ENCODE measurements around the gene SCNN1B.
"Not testable (repeated sequence)": the region's sequence is repeated elsewhere in the genome, so short reads cannot be mapped to it uniquely, and the experiment has no call there.

The SCNN1B gene

DNA sequence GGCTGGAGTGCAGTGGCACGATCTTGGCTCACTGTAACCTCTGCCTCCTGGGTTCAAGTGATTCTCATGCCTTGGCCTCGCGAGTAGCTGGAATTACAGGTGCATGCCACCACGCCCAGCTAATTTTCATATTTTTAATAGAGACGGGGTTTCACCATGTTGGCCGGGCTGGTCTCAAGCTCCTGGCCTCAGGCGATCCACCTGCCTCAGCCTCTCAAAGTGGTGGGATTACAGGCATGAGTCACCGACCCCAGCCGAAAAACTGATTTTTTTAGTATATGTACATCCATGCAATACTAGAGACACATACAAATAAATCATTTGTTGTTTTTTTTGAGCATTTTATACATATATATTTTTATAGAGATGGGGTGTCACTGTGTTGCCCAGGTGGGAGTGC, 79.6 kb downstream of the SCNN1B start:
- DNase-seq = not testable (repeated sequence)

DNA sequence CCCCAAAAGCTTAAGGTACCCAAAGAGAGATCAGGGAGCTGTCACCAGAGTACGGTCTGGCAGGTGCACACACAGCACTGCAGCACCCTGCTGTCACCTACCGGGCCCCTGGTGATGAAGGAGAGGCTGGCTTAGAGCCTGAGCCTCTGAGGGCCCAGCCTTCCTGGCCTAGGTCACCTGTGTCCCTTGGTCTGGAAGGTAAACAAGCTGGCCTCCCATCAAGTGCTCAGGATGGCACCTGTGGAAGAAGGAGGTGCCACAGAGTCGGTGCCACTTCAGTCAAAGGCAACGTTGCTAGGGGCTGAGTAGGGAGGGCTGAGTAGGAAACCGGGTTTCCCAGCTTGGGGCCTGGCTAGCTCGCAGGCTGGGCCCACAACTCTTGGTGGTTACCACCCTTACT, 80.2 kb downstream of the SCNN1B start:
- no peak for DNase-seq

DNA sequence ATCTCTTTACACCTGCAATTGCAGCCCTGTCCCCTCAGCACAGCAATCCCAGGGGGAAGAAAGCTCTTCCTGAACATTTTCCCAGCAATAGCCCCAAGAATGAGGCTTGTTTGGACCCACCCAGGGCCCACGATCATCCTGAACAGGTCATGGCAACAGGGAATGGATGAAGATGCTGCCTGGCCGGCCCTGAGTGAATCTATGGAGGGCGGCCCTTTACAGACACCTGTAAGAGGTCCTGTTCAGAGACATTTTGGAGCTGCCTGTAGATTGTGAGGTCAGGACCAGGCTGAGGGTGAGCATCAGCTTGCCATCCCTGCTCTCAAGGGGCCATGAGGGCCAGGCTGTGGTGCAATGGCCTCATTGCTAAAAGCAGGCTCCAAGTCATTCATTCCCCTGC, 81.8 kb downstream of the SCNN1B start:
- no peak for DNase-seq

DNA sequence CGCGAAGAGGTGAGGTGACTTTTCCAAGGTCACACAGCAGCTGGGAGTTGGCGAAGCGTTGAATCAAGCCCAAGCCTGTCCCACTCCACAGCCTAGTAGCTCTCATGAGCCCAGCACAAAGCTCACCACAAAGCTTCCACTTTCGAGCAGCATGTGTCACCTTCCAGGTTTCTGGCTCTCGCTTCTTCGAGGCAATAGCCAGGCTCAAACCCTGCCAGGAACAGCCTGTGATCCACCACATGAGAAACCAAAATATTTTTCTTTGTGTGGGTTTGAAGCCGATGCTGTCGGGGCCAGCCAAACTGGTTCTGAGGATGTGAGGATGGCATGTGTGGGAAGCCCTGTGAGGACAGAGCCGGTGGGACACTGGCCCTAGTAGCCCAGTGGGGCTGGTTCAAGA, 82.8 kb downstream of the SCNN1B start:
- DNase-seq = no peak

DNA sequence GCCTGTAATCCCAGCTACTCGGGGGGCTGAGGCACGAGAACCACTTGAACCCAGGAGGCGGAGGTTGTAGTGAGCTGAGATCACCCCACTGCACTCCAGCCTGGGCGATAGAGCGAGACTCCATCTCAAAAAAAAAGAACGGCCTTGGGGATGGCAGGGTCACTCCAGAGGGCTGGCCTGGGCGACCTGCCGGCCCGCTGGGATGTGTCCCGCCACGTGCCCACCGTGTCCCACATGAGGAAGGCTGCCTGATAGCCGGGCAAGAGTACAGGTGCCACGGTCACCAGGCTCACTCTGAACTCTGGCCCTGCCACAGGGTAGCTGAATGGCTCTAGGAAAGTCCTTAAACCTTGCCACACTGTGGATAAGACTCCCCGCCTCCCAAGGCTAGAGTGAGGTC, 83.3 kb downstream of the SCNN1B start:
- no peak for DNase-seq

DNA sequence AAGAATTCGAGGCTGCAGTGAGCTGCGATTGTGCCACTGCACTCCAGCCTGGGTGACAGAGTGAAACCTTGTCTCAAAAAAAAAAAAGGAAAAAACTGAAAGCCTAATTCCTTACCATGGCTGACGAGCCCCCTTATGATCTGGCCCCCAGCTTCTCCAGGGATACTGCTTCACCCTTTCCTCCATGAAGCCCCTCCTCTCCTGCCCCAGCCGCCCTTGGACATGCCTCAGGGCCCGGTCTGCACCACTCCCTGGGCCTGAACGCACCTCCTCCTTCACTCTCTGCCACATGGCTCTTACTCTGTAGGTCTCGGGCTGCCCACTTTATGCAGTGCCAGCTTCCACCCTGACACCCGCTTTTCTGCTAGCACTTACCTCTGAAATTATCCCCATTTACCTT, 85.6 kb downstream of the SCNN1B start:
- DNase-seq = no peak

DNA sequence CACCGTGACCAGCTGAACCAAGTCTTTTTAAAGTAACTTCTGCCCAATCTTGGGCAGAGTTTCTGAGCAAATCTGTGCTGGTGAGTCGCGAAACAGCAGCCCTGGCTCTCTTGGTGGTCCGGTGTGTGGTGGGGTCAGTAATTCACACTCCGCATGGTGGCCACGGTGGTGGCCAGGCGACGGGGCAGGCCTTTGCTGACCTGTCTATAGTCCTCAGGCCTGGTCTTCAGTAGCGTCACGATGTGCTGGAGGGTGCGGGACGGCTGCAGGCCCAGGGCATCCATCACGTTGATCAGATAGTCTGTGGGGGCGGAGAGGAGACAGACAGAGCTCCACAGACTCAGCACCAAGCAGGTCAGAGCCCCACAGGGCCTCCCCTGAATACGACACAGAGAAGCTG, 86.7 kb downstream of the SCNN1B start:
- DNase-seq = no peak

DNA sequence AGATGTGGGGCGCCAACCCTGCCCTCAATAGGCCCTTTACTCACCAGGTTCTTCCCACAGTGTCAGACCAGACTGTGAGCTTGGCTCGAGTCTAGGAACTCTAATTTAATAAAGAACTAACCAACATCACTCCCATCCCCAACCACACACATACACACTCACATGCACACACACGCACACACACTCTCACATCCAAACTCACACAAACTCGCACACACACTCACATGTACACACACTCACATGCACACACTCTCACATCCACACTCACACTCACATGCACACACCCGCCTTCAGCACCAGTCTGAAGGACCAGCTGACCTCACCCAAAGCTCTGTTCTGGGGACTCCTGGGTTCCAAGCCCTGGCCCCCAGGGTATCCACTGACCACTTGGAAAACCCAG, 87.1 kb downstream of the SCNN1B start:
- no peak for DNase-seq

DNA sequence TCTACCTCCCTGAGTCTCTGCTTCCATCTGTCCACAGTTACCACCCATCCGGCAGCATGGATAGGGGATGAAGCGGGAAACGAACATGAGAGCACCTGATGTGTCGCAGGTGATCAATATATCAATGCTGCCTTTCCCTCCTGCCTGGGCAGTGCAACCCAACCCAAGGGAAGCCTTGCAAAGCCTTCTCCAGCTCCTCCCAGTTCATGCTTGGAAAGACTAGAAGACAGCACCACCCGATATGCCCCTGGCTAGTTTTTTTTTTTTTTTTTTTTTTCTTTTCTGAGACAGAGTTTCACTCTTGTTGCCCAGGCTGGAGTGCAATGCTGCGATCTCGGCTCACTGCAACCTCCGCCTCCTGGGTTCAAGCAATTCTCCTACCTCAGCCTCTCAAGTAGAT, 87.8 kb downstream of the SCNN1B start:
- DNase-seq = not testable (repeated sequence)

DNA sequence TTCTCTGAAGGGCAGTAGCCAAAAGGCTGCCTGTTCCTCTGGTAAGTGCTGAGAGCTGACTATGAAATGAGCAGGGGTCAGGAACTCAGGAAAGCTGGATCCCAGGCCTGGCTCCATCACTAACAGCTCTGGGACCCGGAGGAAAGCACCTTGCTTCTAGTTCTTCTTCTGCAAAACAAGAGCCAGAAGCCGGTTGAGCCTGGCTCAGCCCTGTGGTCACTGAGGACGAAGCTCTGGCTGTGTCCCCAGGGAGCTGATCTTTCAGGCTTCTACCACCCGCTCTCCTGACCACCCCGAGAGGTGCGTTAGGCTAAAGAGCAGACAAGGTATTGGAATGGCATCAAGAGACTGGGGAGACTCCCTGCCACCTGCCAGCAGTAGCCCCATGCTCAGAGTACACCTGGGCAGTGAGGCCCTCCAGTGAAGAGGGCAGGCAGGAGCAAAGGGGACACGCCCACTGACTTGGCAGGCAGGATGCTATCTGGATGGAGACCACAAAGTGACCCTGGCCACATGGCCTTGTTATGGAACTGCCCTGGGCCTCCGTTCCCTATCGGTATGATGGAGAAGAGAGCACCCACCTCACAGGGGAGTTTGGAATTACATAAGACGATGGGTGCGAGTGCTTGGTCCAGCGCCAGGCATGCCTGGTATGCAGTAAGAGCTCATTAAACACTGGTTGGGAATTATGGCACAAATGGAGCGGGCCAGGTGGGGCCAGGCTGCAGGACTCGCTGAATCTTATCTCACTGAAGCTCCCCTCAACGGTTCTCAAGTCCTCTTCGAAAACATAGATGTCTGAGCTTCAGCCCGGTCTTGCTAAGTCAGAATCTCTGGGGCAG, 89.5 kb downstream of the SCNN1B start:
- DNase-seq = no peak

DNA sequence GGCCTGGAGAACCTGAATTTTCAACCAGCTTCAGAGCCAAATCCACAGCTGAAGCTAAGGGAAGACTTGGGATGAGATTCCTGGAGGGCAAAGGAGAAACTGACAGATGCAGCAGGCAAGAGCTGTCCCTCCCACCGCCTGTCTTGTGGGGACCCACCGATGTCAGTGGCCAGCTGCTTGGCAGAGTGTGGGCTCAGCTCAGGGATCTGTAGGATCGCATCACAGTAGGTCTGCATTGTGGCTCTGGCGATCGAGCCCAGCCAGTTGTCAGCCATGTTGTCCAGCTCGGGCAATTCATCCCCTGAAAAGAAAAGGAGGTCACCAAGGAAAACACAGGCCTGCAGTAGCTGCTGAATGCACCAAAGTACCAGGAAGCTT, 90.1 kb downstream of the SCNN1B start:
- DNase-seq = no peak

DNA sequence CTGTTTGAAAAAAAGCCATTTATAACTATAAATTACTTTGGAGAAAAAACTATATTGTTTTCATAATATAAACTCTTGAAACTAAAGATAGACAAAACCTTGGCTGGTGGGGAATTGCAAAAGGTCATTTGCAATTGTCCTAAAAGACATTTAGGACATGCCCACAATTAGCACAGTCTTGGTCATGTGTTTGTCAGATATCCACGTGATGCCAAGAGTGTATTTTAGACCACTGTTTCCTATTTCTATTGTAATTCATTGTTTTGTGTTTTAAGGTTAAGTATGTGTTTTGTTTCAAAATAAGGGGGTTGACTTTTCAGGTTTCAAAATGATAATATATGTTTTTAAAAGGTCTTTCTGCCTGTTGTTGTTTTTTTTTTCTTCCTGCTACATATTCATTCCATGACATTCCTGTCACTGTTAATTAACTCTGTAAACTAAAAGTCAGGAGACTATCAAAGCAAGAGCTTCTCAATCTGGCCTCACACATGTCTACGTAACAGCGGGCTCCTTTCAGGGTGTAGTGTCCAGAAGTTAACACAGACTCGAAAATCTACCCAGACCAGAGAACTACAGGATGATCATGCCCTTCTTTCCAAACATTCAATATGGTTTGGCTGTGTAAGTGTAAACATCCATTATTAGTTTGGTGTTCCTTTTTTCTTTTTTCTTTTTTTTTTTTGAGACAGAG, 92.2 kb downstream of the SCNN1B start:
- no peak for DNase-seq

DNA sequence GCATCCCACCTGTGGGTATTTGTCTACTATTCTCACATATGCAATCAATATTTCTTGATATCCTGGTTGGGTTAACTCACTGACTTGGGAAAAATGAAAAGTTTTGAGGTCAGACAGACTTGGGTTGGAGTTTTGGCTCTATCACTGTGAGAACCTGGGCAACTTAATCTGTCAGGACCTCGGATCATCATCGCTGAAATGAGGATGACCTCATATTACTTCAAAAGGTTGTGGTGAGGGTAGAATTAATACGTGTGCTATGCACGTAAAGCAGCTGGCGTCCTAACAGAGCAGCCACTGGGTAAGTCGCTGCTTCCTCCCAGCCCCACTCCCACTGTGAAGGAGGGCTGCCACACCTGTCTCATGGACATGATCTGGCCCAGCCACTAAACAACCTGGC, 93.6 kb downstream of the SCNN1B start:
- DNase-seq = no peak

DNA sequence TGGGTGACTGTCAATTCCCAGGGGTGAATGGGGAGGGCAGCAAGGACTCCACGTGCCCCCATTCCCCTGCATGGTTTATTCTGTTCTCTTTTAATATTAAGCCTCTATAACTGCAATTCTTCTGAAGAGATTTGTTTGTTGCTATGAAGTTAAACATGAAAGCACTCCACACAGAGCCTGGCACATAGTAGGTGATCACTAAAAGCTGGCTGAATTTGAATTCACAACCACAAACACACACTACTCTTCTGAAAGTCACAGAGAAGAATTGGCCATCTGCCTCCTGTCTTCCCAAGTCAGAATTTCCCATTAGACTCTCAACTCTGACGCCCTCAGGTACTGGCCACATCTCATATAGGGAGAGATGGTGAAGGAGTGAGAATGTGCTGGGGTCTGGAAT, 95.4 kb downstream of the SCNN1B start:
- no peak for DNase-seq

DNA sequence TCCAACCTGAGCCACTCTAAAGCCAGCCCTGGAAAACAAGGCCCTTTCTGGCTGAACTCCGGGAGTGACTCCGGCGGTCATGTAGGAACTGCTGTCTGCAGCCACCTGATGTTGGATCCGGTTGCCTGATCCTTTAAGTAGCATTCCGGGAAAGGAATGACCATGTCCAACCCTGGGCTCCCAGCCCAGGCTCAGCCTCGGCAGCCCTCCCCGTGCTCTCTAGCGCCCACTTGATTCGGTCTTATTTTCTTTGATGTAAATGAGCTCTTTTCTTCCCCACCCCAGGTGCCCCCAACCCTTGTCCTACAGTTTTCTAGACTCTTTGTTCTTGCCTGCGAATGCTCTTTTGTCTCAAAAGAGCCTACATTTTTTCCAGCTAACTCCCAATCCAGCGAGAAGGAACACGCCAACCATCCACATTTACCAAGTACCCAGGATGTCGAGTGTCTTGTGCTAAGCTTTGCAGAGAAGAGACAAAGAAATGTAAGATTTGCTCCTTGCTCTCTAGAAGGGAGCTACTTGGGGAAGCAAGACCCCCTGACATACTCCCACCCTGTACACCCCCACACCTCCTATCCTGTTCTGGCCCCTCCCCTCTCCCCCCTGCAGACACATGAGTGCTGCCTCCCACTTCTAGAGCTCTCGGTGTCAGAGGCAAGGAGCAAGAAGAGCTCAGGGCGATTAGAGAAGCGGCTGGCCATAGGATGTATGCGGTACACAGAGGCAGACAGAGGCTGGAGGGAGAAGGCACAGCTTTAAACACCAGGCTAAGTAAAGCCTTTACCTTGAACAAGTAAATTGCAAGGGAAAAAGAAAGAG, 97.1 kb downstream of the SCNN1B start:
- DNase-seq = no peak

DNA sequence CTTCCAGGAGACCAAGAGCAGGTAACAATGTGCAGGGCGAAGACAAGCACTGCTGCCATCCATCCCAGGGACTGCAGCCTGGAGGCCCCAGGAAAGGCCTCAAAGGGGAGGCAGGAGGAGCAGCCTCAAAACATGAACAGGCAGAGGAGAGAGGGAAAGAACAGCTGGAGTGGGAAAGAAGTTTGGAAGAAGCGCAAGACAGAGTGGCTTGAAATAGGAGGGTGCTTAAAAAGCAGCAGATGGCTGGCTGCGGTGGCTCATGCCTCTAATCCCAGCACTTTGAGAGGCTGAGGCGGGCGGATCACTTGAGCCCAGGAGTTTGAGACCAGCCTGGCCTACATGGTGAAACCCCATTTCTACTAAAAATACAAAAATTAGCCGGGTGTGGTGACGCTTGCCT, 98.3 kb downstream of the SCNN1B start:
- not testable (repeated sequence) for DNase-seq

DNA sequence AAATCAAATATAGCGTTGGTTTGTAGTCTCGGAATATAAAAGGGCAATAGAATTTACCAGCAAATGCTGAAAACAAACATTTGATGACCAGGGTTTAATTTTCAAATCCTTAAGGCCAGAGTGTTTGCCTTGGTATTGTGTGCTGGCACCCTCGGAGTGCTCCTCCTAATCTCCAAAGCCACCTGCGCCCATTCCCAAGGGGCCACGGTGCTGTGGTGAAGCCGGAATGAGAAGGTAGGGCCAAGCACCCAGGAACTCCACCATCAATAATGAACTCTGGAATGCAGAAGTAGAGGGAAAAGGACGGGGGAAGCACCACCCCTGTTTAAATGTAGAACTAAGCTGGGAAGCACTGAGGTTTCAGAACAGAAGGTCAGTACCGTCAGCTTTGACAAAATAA, 99.0 kb downstream of the SCNN1B start:
- DNase-seq = no peak

DNA sequence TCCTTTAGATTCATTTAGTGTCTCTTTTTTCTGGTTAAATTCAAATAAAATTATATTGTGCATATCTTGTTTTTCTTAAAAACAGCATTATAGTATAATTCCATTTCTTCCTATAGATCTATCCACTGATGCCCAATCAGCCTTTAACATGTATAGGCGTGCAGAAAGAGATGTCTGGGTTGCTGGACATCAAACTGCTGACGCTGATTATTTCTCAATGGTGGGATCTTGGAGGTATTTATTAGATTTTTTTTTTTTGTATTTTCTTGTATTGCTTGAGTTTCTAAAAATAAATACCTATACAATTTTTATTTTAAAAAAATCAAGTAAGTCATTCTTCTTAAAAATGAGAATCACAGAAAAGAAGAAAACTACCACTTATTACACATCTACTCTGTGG, 100.0 kb downstream of the SCNN1B start:
- DNase-seq = no peak

DNA sequence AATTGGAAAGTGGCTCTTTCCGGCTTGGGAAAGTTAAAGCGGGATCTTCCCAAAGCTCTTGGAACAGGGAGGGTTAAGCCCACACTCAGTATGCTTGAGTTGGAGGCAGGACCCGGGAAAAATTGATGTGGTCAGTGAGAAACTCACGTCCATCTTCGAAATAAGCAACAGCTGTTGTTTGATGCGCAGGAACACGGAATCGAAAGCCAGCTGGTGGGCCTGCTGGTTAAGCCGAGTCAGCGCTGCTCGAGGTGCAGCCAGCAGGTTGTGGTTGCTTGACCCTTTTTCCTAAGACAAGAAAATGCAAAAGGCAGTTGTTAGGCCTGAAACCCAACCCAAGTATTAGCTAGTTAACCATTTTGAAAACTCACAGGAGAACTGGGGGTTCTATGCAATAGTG, 101.4 kb downstream of the SCNN1B start:
- DNase-seq = no peak

DNA sequence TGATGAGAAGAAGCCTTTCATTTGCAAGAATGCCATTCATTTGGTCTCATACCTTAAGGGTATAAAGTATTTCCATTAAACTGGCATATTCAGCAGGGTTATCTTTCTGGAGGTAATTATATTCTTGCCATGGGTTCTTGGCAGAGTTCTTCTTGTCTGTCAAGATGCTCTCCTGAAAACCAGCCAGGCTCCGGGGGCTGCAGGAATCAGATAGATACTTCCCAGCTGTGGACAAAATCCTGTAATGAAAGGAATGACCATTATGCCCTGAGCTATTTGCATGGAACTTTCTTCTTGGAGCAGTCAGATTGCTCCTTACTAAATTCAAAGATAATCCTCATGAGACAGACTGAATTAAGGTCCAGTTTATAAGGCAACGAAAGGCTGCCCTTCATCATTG, 103.9 kb downstream of the SCNN1B start:
- peak; percentile 8 for DNase-seq

DNA sequence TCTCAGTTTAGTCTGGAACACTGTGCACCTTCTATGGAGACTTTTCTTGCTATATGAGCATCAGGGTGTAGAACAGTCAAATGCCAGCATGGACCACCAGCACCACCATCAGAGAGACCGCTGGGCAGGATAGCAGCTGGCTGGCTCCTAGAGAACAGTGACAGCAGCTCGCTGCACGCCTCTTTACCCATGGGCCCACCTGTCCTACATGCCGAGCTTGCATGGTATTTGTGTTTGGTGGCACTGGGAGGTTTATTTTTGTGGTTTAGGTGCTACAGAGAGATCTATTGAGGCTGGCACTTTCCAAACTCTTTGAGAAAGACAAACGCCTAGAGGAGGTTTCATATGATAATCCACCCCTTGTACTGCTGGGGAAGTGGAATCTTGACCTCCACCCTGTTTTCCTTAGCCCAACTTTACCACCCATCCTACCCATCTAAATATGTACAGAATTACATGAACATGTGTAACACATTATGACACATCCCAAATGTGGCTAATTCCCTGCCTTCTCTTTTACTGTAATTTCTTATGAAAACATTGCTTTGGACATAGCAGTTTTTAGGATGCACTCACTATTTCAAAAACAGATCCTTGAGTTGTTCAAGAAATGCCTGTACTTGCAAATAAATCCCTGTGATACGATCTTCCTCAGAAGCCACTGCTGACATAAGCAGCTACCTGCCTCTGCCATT, 104.6 kb downstream of the SCNN1B start:
- peak; percentile 57 for DNase-seq

DNA sequence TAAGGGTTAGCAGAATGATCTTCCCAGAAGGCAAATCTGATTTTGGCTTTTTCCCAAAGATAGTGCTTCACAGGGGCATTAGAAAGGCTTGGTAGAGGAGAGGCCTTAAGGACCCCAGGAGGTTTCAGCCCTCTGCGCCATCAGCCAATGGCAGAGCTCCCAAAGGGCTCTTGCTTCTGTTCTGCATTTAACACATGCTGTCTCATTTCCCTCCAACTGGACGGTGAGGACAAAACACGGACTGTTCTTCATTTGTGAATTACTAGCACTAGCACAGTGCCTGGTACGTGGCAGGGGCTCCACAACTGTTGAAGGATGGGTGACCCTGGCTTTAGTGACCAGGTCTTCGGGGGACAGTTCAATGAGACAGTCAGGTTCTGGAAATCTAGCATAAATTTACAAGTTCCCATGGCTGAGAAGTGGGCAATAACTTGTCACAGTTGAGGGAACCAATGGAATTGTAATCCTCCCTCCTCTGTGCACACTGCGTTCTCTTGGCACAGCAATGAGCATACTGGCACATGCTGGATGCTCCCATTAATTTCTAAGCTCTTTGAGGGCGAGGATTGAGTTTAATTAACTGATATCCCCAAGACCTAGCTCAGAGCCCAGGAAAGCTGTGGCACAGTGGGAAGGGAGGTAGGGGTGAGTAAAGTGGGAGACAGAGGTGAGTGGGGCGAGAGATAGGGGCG, 105.5 kb downstream of the SCNN1B start:
- peak; percentile 15 for DNase-seq
